ENCODE measurements around the gene OR4M1. TPM values are rescaled to one million over a fixed set of nuclear protein-coding genes. Genes with fewer than 3 reads are reported as not detected.
"Not testable (repeated sequence)": the region's sequence is repeated elsewhere in the genome, so short reads cannot be mapped to it uniquely, and the experiment has no call there.

The OR4M1 gene, protein sequence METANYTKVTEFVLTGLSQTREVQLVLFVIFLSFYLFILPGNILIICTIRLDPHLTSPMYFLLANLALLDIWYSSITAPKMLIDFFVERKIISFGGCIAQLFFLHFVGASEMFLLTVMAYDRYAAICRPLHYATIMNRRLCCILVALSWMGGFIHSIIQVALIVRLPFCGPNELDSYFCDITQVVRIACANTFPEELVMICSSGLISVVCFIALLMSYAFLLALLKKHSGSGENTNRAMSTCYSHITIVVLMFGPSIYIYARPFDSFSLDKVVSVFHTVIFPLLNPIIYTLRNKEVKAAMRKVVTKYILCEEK
- total RNA-seq, result under 1 TPM in 4 of 8 experiments, not detected in 4; 0.13 to 0.81 (median 0.24) TPM

GRCh38 chr14:19773204-19773603, at the start of gene OR4M1:
OR4M1 (plus strand) TSS chr14:19773504; CDS start chr14:19780323, 6,819 bp downstream.
- WGBS, 10 experiments, result 0% methylated on average over 1 of the region's 1 CpG
- ATAC-seq (replicated peaks in 6 of 8); in situ Hi-C loops (cut with MboI; ENCODE audit: low pct_unique_long_range_greater_than_20kb in 2 of 9, low sequenced_read_pairs in 9 of 9, unreplicated experiment in 9 of 9); H3K4me1 ChIP-seq (replicated peaks in 1 of 2); H3K4me3 ChIP-seq; H3K27ac ChIP-seq: not testable (repeated sequence)

GRCh38 chr14:19729359-19729758, 43.9 kb upstream of the OR4M1 start:
- no peak overlapping the region for H3K27ac ChIP-seq
- H3K4me3 ChIP-seq, result no peak overlapping the region
- in situ Hi-C loops (cut with MboI; ENCODE audit: low pct_unique_long_range_greater_than_20kb in 2 of 9, low sequenced_read_pairs in 9 of 9, unreplicated experiment in 9 of 9), result no loop called here
- H3K4me1 ChIP-seq (replicated peaks in 1 of 2), result no peaks in the 10 kb centered on the region
- ATAC-seq (replicated peaks in 6 of 8), result no peak

DNA sequence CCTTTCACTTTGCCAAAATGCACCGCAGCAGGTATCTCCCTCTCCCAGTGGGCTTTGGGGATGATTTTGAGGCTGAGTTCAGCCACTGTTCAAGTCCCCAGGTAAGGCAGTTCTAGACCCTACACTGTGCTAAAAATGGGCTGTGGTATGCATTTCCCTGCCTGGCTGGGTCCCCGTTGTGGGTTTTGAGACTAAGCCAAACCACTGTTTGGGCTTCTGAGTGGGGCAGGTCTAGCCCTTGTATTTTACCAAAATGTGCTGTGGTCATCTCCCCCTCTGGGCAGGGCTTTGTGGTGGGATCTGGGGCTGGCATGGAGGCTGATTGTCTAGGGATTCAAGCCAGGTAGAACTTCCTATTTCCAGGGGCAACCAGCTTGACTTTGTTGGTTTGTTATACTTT, 43.5 kb upstream of the OR4M1 start:
- ATAC-seq (replicated peaks in 6 of 8), result no peak
- H3K27ac ChIP-seq, result no peak overlapping the region
- no peaks in the 10 kb centered on the region for H3K4me1 ChIP-seq (replicated peaks in 1 of 2)
- in situ Hi-C loops (cut with MboI; ENCODE audit: low pct_unique_long_range_greater_than_20kb in 2 of 9, low sequenced_read_pairs in 9 of 9, unreplicated experiment in 9 of 9), result no loop called here
- no peak overlapping the region for H3K4me3 ChIP-seq
- 0 to 35% (median 14%) methylated on average over 1 to 2 of the region's 2 CpGs; no CpG with 5 or more reads in 2 of the 10 experiments for WGBS, 10 experiments

- ATAC-seq (replicated peaks in 6 of 8); in situ Hi-C loops (cut with MboI; ENCODE audit: low pct_unique_long_range_greater_than_20kb in 2 of 9, low sequenced_read_pairs in 9 of 9, unreplicated experiment in 9 of 9): not testable (repeated sequence)
These were observed 39.4 kb upstream of the OR4M1 start for GRCh38 chr14:19733893-19734292.

DNA sequence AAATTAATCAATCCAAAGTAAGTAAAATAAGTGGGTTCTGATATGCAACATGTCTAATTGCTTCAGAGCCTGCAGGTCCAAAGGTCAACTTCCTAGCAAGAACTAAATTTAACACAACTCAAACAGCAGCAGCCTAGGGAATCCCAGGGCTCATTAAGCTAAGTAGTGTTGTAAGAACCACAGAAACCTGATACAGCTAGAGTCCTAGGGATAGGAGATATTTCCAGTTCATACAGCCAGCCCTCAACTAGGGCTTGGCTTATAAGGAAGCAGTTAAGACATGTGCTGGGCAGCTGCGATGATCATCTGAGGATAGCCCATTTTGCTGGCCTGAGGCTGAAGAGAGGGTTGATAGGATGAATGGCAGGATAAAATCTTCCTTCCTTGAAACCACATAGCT, 30.0 kb upstream of the OR4M1 start, which contains the start of gene OR4Q3:
Gene OR4Q3, plus strand, starts transcription at position 316 of the 400 bp plus-strand sequence.
- no peak within 1 kb of the TSS for H3K4me3 ChIP-seq
- no peak within 1 kb of the TSS for H3K27ac ChIP-seq
- 0 to 71% (median 26%) methylated on average over 1 of the region's 1 CpG; no CpG with 5 or more reads in 2 of the 10 experiments for WGBS, 10 experiments
- in situ Hi-C loops (cut with MboI; ENCODE audit: low pct_unique_long_range_greater_than_20kb in 2 of 9, low sequenced_read_pairs in 9 of 9, unreplicated experiment in 9 of 9), result no loop called here
- peak in 1 of 8 experiments; percentile 30 for ATAC-seq (replicated peaks in 6 of 8)
- no peaks in the 10 kb centered on the region for H3K4me1 ChIP-seq (replicated peaks in 1 of 2)

More at GRCh38 chr14:19733893-19734292, 39.4 kb upstream of the OR4M1 start:
- WGBS, 10 experiments, result 0 to 59% (median 42%) methylated on average over 2 to 3 of the region's 3 CpGs
- not testable (repeated sequence) for H3K4me1 ChIP-seq (replicated peaks in 1 of 2); H3K4me3 ChIP-seq; H3K27ac ChIP-seq

DNA sequence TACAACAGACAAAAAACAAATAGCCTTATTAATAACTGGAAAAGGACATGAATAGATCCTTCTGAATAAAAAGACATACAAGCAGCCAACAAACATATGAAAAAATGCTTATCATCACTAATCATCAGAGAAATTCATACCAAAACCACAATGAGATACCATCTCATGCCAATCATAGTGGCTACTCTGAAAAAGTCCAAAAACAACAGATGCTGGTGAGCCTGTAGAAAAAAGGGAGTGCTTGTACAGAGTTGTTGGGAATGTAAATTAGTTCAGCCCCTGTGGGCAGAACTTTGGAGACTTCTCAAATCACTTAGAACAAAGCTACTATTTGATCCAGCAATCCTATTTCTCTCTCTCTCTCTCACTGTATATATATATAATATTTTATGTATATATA, 21.0 kb upstream of the OR4M1 start:
- H3K27ac ChIP-seq; H3K4me3 ChIP-seq; in situ Hi-C loops (cut with MboI; ENCODE audit: low pct_unique_long_range_greater_than_20kb in 2 of 9, low sequenced_read_pairs in 9 of 9, unreplicated experiment in 9 of 9); ATAC-seq (replicated peaks in 6 of 8); H3K4me1 ChIP-seq (replicated peaks in 1 of 2): not testable (repeated sequence)

GRCh38 chr14:19754172-19754571, 19.1 kb upstream of the OR4M1 start:
- WGBS, 10 experiments, result 0 to 20% (median 12%) methylated on average over 1 to 2 of the region's 2 CpGs

DNA sequence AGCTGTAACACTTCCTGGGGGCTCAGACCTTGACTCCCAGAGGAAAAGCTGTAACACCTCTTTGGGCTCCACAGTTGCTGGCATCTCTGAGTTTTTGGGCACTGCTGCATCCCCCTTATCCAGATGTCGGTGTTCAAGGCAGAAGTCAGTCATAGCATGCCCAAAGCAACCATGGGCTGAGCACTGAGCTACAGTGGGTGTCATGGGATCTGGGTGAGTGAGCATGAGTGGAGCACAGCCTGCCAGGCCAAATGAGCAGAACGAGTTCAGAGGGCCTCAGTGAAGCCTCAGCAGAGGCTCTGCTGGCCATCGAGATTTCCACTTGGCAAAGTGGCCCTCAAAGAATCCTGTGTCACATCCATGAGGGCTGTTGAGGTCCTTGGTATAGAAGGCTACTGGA, 1.8 kb upstream of the OR4M1 start:
- H3K27ac ChIP-seq; H3K4me3 ChIP-seq; in situ Hi-C loops (cut with MboI; ENCODE audit: low pct_unique_long_range_greater_than_20kb in 2 of 9, low sequenced_read_pairs in 9 of 9, unreplicated experiment in 9 of 9); H3K4me1 ChIP-seq (replicated peaks in 1 of 2); ATAC-seq (replicated peaks in 6 of 8): not testable (repeated sequence)
- 0 to 43% (median 5%) methylated on average over 1 to 3 of the region's 3 CpGs for WGBS, 10 experiments

More at GRCh38 chr14:19754172-19754571, 19.1 kb upstream of the OR4M1 start:
- no peaks in the 10 kb centered on the region for H3K4me1 ChIP-seq (replicated peaks in 1 of 2)
- no peak overlapping the region for H3K27ac ChIP-seq
- no peak overlapping the region for H3K4me3 ChIP-seq
- in situ Hi-C loops (cut with MboI; ENCODE audit: low pct_unique_long_range_greater_than_20kb in 2 of 9, low sequenced_read_pairs in 9 of 9, unreplicated experiment in 9 of 9), result no loop called here
- ATAC-seq (replicated peaks in 6 of 8), result no peak

DNA sequence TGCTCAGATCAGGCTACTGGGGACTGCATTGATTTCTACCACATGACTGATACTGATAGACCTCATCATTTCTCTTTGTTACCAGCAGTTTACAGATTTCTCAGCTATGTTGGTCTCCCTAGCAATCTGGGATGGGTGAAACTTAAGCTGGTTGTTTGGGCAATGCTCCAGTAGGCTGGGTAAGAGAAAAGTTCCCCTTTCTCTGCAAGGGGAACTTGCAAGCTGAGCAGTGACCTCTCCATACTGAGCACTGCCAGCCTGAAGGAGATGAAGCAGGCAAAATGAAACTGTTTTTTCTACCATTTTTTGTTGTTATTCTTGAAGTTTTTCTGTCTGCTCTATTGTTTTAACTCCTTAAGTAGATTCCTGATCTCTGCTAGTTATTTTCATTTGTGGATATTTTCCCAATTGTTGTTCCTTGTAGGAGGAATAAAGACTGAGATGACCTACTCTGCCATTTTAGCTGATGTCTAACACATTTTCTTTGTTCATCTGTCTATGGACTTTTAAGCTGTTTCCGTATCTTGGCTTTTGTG, 1.3 kb upstream of the OR4M1 start:
- ATAC-seq (replicated peaks in 6 of 8), result no peak
- 0 to 100% (median 65%) methylated on average over 1 of the region's 1 CpG for WGBS, 10 experiments
- Histone ChIP-seq H3K4me1 (replicated peaks in 1 of 2) (no peaks in the 10 kb centered on the region), H3K4me3 (no peak overlapping the region), H3K27ac (no peak overlapping the region)
- in situ Hi-C loops (cut with MboI; ENCODE audit: low pct_unique_long_range_greater_than_20kb in 2 of 9, low sequenced_read_pairs in 9 of 9, unreplicated experiment in 9 of 9), result no loop called here

DNA sequence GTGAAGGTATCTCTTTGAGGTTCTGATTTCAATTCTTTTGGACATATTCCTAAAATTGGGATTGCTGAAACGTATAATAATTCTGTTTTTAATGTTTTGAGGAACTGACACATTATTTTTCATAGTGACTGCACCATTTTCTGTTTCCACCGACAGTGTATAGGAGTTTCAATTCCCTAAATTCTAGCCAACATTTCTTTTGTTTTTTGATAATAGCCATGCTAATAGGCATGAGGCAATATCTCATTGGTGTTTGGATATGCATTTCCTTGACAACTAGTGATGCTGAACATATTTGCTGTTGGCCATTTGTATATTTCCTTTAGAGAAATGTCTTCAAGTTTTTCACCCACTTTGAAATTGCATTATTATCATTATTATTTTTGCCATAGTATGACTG, 850 bp upstream of the OR4M1 start:
- H3K27ac ChIP-seq; in situ Hi-C loops (cut with MboI; ENCODE audit: low pct_unique_long_range_greater_than_20kb in 2 of 9, low sequenced_read_pairs in 9 of 9, unreplicated experiment in 9 of 9); H3K4me3 ChIP-seq; ATAC-seq (replicated peaks in 6 of 8); H3K4me1 ChIP-seq (replicated peaks in 1 of 2): not testable (repeated sequence)
- WGBS, 10 experiments, result 3 to 83% (median 33%) methylated on average over 1 to 2 of the region's 2 CpGs; no CpG with 5 or more reads in 1 of the 10 experiments

DNA sequence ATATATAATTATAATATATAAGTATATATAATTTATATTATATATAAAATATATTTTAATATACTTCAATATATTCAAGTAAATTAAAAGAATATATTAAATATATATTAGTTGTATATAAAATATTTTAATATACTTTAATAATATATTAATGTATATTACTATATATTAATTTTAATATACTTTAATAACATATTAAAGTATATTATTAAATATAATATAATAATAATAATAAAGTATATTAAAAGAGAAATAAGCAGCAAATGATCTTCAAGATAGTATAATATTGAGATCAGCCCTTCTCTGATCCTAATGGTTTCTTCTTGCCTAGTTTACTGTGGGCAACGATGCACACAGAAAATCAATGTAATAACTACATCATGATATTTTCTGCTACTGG, 2.3 kb downstream of the OR4M1 start:
- in situ Hi-C loops (cut with MboI; ENCODE audit: low pct_unique_long_range_greater_than_20kb in 2 of 9, low sequenced_read_pairs in 9 of 9, unreplicated experiment in 9 of 9), result no loop called here
- no peak overlapping the region for H3K27ac ChIP-seq
- no peaks in the 10 kb centered on the region for H3K4me1 ChIP-seq (replicated peaks in 1 of 2)
- ATAC-seq (replicated peaks in 6 of 8), result no peak
- no peak overlapping the region for H3K4me3 ChIP-seq
- WGBS, 10 experiments, result 0 to 83% (median 14%) methylated on average over 1 of the region's 1 CpG; no CpG with 5 or more reads in 1 of the 10 experiments

- H3K4me3 ChIP-seq; ATAC-seq (replicated peaks in 6 of 8); H3K4me1 ChIP-seq (replicated peaks in 1 of 2); H3K27ac ChIP-seq; in situ Hi-C loops (cut with MboI; ENCODE audit: low pct_unique_long_range_greater_than_20kb in 2 of 9, low sequenced_read_pairs in 9 of 9, unreplicated experiment in 9 of 9): not testable (repeated sequence)
- 44 to 72% (median 58%) methylated on average over 4 to 16 of the region's 16 CpGs for WGBS, 10 experiments
These were observed 12.5 kb downstream of the OR4M1 start for GRCh38 chr14:19785848-19786247.

- ATAC-seq (replicated peaks in 6 of 8); in situ Hi-C loops (cut with MboI; ENCODE audit: low pct_unique_long_range_greater_than_20kb in 2 of 9, low sequenced_read_pairs in 9 of 9, unreplicated experiment in 9 of 9); H3K4me1 ChIP-seq (replicated peaks in 1 of 2); H3K4me3 ChIP-seq; H3K27ac ChIP-seq: not testable (repeated sequence)
- WGBS, 10 experiments, result 13 to 67% (median 48%) methylated on average over 2 to 6 of the region's 6 CpGs; no CpG with 5 or more reads in 1 of the 10 experiments
These were observed 14.0 kb downstream of the OR4M1 start for GRCh38 chr14:19787318-19787717.

- 0 to 63% (median 34%) methylated on average over 1 to 7 of the region's 7 CpGs for WGBS, 10 experiments
- H3K4me1 ChIP-seq (replicated peaks in 1 of 2); H3K4me3 ChIP-seq; ATAC-seq (replicated peaks in 6 of 8); H3K27ac ChIP-seq; in situ Hi-C loops (cut with MboI; ENCODE audit: low pct_unique_long_range_greater_than_20kb in 2 of 9, low sequenced_read_pairs in 9 of 9, unreplicated experiment in 9 of 9): not testable (repeated sequence)
These were observed 14.8 kb downstream of the OR4M1 start for GRCh38 chr14:19788150-19788549.

Data from motor neuron (in vitro differentiated cells).